ENCODE measurements around the gene POLR2L. TPM values are rescaled to one million over a fixed set of nuclear protein-coding genes. Genes with fewer than 3 reads are reported as not detected.

Gene POLR2L
- total RNA-seq, 2 experiments from 2014 or later: 127 to 140 TPM

- H3K27ac Mint-ChIP-seq: no peak overlapping the region
- H3K27me3 Mint-ChIP-seq (ENCODE audit: low read depth): no peaks in the 10 kb centered on the region
- H3K4me1 Mint-ChIP-seq (ENCODE audit: low read depth): no peaks in the 10 kb centered on the region
- ATAC-seq (no peak), DNase-seq (no peak)
- no peaks in the 10 kb centered on the region for H3K36me3 Mint-ChIP-seq (ENCODE audit: low read depth)
- H3K9me3 Mint-ChIP-seq (ENCODE audit: insufficient read depth): no peaks in the 10 kb centered on the region
- no peak overlapping the region for H3K4me3 Mint-ChIP-seq
- ChIA-PET CTCF (no interaction called here), POLR2A (no interaction called here)
Observed at GRCh38 chr11:858762-859339, 16.5 kb upstream of the POLR2L start.

GRCh38 chr11:858053-858761 lies 15.9 kb upstream of the POLR2L start:
- ChIA-PET POLR2A (no interaction called here), CTCF (no interaction called here)
- no peaks in the 10 kb centered on the region for H3K27me3 Mint-ChIP-seq (ENCODE audit: low read depth)
- no peak for ATAC-seq
- H3K4me1 Mint-ChIP-seq (ENCODE audit: low read depth): no peaks in the 10 kb centered on the region
- H3K9me3 Mint-ChIP-seq (ENCODE audit: insufficient read depth): no peaks in the 10 kb centered on the region
- H3K27ac Mint-ChIP-seq: no peak overlapping the region
- no peak overlapping the region for H3K4me3 Mint-ChIP-seq
- H3K36me3 Mint-ChIP-seq (ENCODE audit: low read depth): no peaks in the 10 kb centered on the region
- no peak for DNase-seq

GRCh38 chr11:856397-856796 lies 14.1 kb upstream of the POLR2L start:
- DNase-seq (no peak), ATAC-seq (no peak)
- Mint-ChIP-seq H3K9me3 (ENCODE audit: insufficient read depth) (no peaks in the 10 kb centered on the region), H3K4me1 (ENCODE audit: low read depth) (no peaks in the 10 kb centered on the region), H3K36me3 (ENCODE audit: low read depth) (no peaks in the 10 kb centered on the region), H3K4me3 (no peak overlapping the region), H3K27ac (no peak overlapping the region), H3K27me3 (ENCODE audit: low read depth) (no peaks in the 10 kb centered on the region)
- POLR2A ChIA-PET: interaction anchor here (0.7 kb wide), 1 partner anchor 10 kb away, joined by 3 read pairs; no protein-coding TSS in a partner anchor
- CTCF ChIA-PET: interaction anchor here (1.5 kb wide), 1 partner anchor 9 kb away, joined by 4 read pairs; no protein-coding TSS in a partner anchor

- ChIA-PET CTCF (interaction anchor here (1.5 kb wide), 1 partner anchor 8 kb away, joined by 4 read pairs; no protein-coding TSS in a partner anchor), POLR2A (interaction anchor here (0.7 kb wide), 1 partner anchor 10 kb away, joined by 3 read pairs; no protein-coding TSS in a partner anchor)
- H3K9me3 Mint-ChIP-seq (ENCODE audit: insufficient read depth): no peaks in the 10 kb centered on the region
- H3K27ac Mint-ChIP-seq: no peak overlapping the region
- DNase-seq (no peak), ATAC-seq (no peak)
- no peaks in the 10 kb centered on the region for H3K36me3 Mint-ChIP-seq (ENCODE audit: low read depth)
- H3K4me3 Mint-ChIP-seq: no peak overlapping the region
- no peaks in the 10 kb centered on the region for H3K27me3 Mint-ChIP-seq (ENCODE audit: low read depth)
- no peaks in the 10 kb centered on the region for H3K4me1 Mint-ChIP-seq (ENCODE audit: low read depth)
Observed at GRCh38 chr11:855796-856195, 13.5 kb upstream of the POLR2L start.

GRCh38 chr11:855330-855674 lies 13.0 kb upstream of the POLR2L start:
- Mint-ChIP-seq H3K9me3 (ENCODE audit: insufficient read depth) (no peaks in the 10 kb centered on the region), H3K4me1 (ENCODE audit: low read depth) (no peaks in the 10 kb centered on the region), H3K27me3 (ENCODE audit: low read depth) (no peaks in the 10 kb centered on the region), H3K36me3 (ENCODE audit: low read depth) (no peaks in the 10 kb centered on the region), H3K27ac (no peak overlapping the region), H3K4me3 (no peak overlapping the region)
- DNase-seq (no peak), ATAC-seq (no peak)
- ChIA-PET CTCF (no interaction called here), POLR2A (no interaction called here)

GRCh38 chr11:854601-855329 lies 12.4 kb upstream of the POLR2L start:
- Mint-ChIP-seq H3K4me3 (no peak overlapping the region), H3K4me1 (ENCODE audit: low read depth) (no peaks in the 10 kb centered on the region), H3K27ac (no peak overlapping the region), H3K9me3 (ENCODE audit: insufficient read depth) (no peaks in the 10 kb centered on the region), H3K27me3 (ENCODE audit: low read depth) (no peaks in the 10 kb centered on the region), H3K36me3 (ENCODE audit: low read depth) (no peaks in the 10 kb centered on the region)
- ChIA-PET POLR2A (no interaction called here), CTCF (no interaction called here)
- ATAC-seq (no peak), DNase-seq (no peak)

- Mint-ChIP-seq H3K27ac (no peak overlapping the region), H3K9me3 (ENCODE audit: insufficient read depth) (no peaks in the 10 kb centered on the region), H3K4me1 (ENCODE audit: low read depth) (peaks cover 2% of the 10 kb centered on the region), H3K4me3 (no peak overlapping the region), H3K36me3 (ENCODE audit: low read depth) (no peaks in the 10 kb centered on the region), H3K27me3 (ENCODE audit: low read depth) (no peaks in the 10 kb centered on the region)
- DNase-seq (no peak), ATAC-seq (no peak)
- ChIA-PET POLR2A (no interaction called here), CTCF (no interaction called here)
Observed at GRCh38 chr11:853682-854448, 11.5 kb upstream of the POLR2L start.

GRCh38 chr11:852762-853161 lies 10.4 kb upstream of the POLR2L start:
- Mint-ChIP-seq H3K36me3 (ENCODE audit: low read depth) (no peaks in the 10 kb centered on the region), H3K27ac (no peak overlapping the region), H3K27me3 (ENCODE audit: low read depth) (peaks cover 5% of the 10 kb centered on the region), H3K4me1 (ENCODE audit: low read depth) (peaks cover 8% of the 10 kb centered on the region), H3K9me3 (ENCODE audit: insufficient read depth) (no peaks in the 10 kb centered on the region), H3K4me3 (no peak overlapping the region)
- ATAC-seq: no peak
- POLR2A ChIA-PET: no interaction called here
- DNase-seq: no peak
- CTCF ChIA-PET: no interaction called here

- no peak overlapping the region for H3K27ac Mint-ChIP-seq
- H3K27me3 Mint-ChIP-seq (ENCODE audit: low read depth): peaks cover 5% of the 10 kb centered on the region
- H3K4me3 Mint-ChIP-seq: no peak overlapping the region
- CTCF ChIA-PET: no interaction called here
- no peaks in the 10 kb centered on the region for H3K36me3 Mint-ChIP-seq (ENCODE audit: low read depth)
- no peaks in the 10 kb centered on the region for H3K9me3 Mint-ChIP-seq (ENCODE audit: insufficient read depth)
- H3K4me1 Mint-ChIP-seq (ENCODE audit: low read depth): peaks cover 8% of the 10 kb centered on the region
- ATAC-seq (no peak), DNase-seq (no peak)
- POLR2A ChIA-PET: no interaction called here
Observed at GRCh38 chr11:850775-851763, 8.7 kb upstream of the POLR2L start.

GRCh38 chr11:849951-850774 lies 7.8 kb upstream of the POLR2L start:
- peaks cover 5% of the 10 kb centered on the region for H3K27me3 Mint-ChIP-seq (ENCODE audit: low read depth)
- CTCF ChIA-PET: no interaction called here

More at GRCh38 chr11:849951-850774, 7.8 kb upstream of the POLR2L start:
- H3K27ac Mint-ChIP-seq: no peak overlapping the region
- POLR2A ChIA-PET: no interaction called here
- no peaks in the 10 kb centered on the region for H3K36me3 Mint-ChIP-seq (ENCODE audit: low read depth)
- DNase-seq (no peak), ATAC-seq (no peak)
- no peaks in the 10 kb centered on the region for H3K9me3 Mint-ChIP-seq (ENCODE audit: insufficient read depth)
- H3K4me3 Mint-ChIP-seq: no peak overlapping the region
- H3K4me1 Mint-ChIP-seq (ENCODE audit: low read depth): peaks cover 8% of the 10 kb centered on the region

All from activated CD8-positive, alpha-beta T cell treated with anti-CD3 and anti-CD28 coated beads, Interleukin-2, amount 10 ng/mL, durations not matched to agents 7 days and 5 days (primary cell).